K562 (cell line): ENCODE data around the gene HDAC1. TPM values are rescaled to one million over a fixed set of nuclear protein-coding genes. Genes with fewer than 3 reads are reported as not detected.

ENCODE experiments used
- ATAC-seq: fragments of 200-7000 bp; cut with Tn5 transposase; 3 replicates; pipeline ENCODE4 v1.9.1; 2020; ENCODE audit warnings: moderate library complexity
- BruUV-seq: library from RNA; stranded (reverse); fragments of 400-500 nt; replicated peaks from 2 replicates; lab custom pipeline; 2021; lab: Mats Ljungman, UMichigan
- CTCF ChIA-PET: fragments of 300-600 bp; formaldehyde crosslinking; extraction: SDS; loops from one replicate; lab custom pipeline; 2021; ENCODE audit warnings: low intra/inter-chr PET ratio; lab: Yijun Ruan, JAX
- POLR2A ChIA-PET: fragments of 300-600, 350-650 bp; sonication (Branson Sonifier 250); formaldehyde crosslinking; extraction: SDS; loops from one replicate; lab custom pipeline; 2021; ENCODE audit warnings: antibody characterized with exemption, inconsistent platforms; lab: Yijun Ruan, JAX
- DNase-seq, 4 experiments: peaks; one replicate each; pipeline versions ENCODE4 v3.0.0 to v3.0.0-alpha.2; 2011 to 2018; ENCODE audit warnings: low spot score in 3 of 4, mixed read lengths in 3 of 4; ENCODE audit errors: extremely low read depth in 1 of 4
- FAIRE-seq: peaks from 2 replicates; lab custom pipeline; 2011; peaks lifted over from hg19 to GRCh38; lab: Jason Lieb, UNC
- H2AFZ ChIP-seq: 2 replicates; pipeline ENCODE4 v1.6.0; 2011; ENCODE audit warnings: low read depth, low read length, control low read depth, inconsistent platforms
- H3K27ac ChIP-seq: fragments of 200-600 bp; 3 replicates; pipeline ENCODE4 v1.8.0; 2011; ENCODE audit warnings: low read depth, mild to moderate bottlenecking, control low read depth, inconsistent platforms, low read length, moderate library complexity, mixed read lengths; ENCODE audit errors: extremely low read depth
- H3K27me3 ChIP-seq, 2 experiments: fragments of 300-600 bp in 1 of 2; 2 replicates in 1 of 2; 3 replicates in 1 of 2; pipeline versions ENCODE4 v1.6.0 to v1.8.0; 2011; ENCODE audit warnings: inconsistent platforms in 2 of 2, low read length in 2 of 2, mild to moderate bottlenecking in 1 of 2, mixed read lengths in 1 of 2, moderate library complexity in 1 of 2; ENCODE audit not compliant: control insufficient read depth in 2 of 2, insufficient read depth in 2 of 2
- H3K36me3 ChIP-seq: fragments of 300-600 bp; 3 replicates; pipeline ENCODE4 v1.8.0; 2011; ENCODE audit warnings: mild to moderate bottlenecking, low read length, inconsistent platforms; ENCODE audit not compliant: control insufficient read depth, insufficient read depth
- H3K4me1 ChIP-seq, 2 experiments: fragments of 200-600 bp in 1 of 2; replicated peaks in 1 of 2; 2 replicates in 1 of 2; 3 replicates in 1 of 2; pipeline versions ENCODE4 v1.5.1 to v1.8.0; 2011; ENCODE audit warnings: inconsistent platforms in 2 of 2, low read length in 2 of 2, mild to moderate bottlenecking in 1 of 2, mixed read lengths in 1 of 2, moderate library complexity in 1 of 2; ENCODE audit not compliant: control insufficient read depth in 2 of 2, insufficient read depth in 2 of 2
- H3K4me2 ChIP-seq: 2 replicates; pipeline ENCODE4 v1.6.1; 2011; ENCODE audit warnings: low read length, control low read depth, inconsistent platforms, mixed read lengths; ENCODE audit not compliant: insufficient read depth
- H3K4me3 ChIP-seq: fragments of 200-600 bp; sonication (generic), shearing (Covaris generic); 2 replicates; pipeline ENCODE4 v1.5.1; 2016; ENCODE audit warnings: control low read depth, inconsistent platforms
- H3K79me2 ChIP-seq: fragments of 200-600 bp; 3 replicates; pipeline ENCODE4 v1.8.0; 2011; ENCODE audit warnings: low read length, inconsistent platforms; ENCODE audit not compliant: control insufficient read depth, insufficient read depth
- H3K9ac ChIP-seq, 2 experiments: 2 replicates each; pipeline versions ENCODE4 v1.6.0 to v1.6.1; 2011; ENCODE audit warnings: low read depth in 2 of 2, low read length in 2 of 2, control low read depth in 1 of 2, inconsistent platforms in 1 of 2, mild to moderate bottlenecking in 1 of 2, mixed read lengths in 1 of 2; ENCODE audit not compliant: insufficient read depth in 1 of 2
- H3K9me1 ChIP-seq: one replicate; pipeline ENCODE4 v1.6.0; 2011; ENCODE audit warnings: inconsistent platforms, mild to moderate bottlenecking, low read length, moderate library complexity; ENCODE audit not compliant: control insufficient read depth, insufficient read depth
- H3K9me3 ChIP-seq: replicated peaks from 2 replicates; pipeline ENCODE4 v1.5.1; 2011; ENCODE audit warnings: low read depth, low read length, inconsistent platforms; ENCODE audit not compliant: control insufficient read depth, insufficient read depth
- H4K20me1 ChIP-seq: replicated peaks from 2 replicates; pipeline ENCODE4 v1.6.1; 2011; ENCODE audit warnings: low read length, inconsistent platforms, mixed read lengths; ENCODE audit not compliant: control insufficient read depth, insufficient read depth
- ARNT ChIP-seq, 2 experiments: fragments of 450-650 bp; IDR thresholded peaks; 2 replicates each; pipeline ENCODE4 v1.6.1; 2016; ENCODE audit warnings: mild to moderate bottlenecking in 1 of 2
- CHD1 ChIP-seq: fragments of 200-600 bp; sonication (generic); IDR thresholded peaks from one replicate; pipeline ENCODE4 v1.6.1; 2012; ENCODE audit warnings: mild to moderate bottlenecking, moderate library complexity, low read length, inconsistent platforms
- CTBP1 ChIP-seq: fragments of 450-650 bp; IDR thresholded peaks from 2 replicates; pipeline ENCODE4 v1.6.1; 2016; ENCODE audit warnings: borderline replicate concordance
- FOSL1 ChIP-seq: fragments of 200-800 bp; sonication (Bioruptor generic); conservative IDR thresholded peaks from 2 replicates; pipeline ENCODE4 v1.6.1; 2016; ENCODE audit warnings: missing genetic modification characterization, missing compliant biosample characterization
- FOXJ2 ChIP-seq: fragments of 200-800 bp; sonication (Bioruptor generic); IDR thresholded peaks from 2 replicates; pipeline ENCODE4 v1.6.1; 2016; ENCODE audit warnings: missing genetic modification characterization, missing compliant biosample characterization
- GTF2F1 ChIP-seq: IDR thresholded peaks from 2 replicates; pipeline ENCODE4 v1.6.1; 2011; ENCODE audit warnings: low read depth, low read length, improper control_type of control experiment
- LARP7 ChIP-seq: fragments of 450-650 bp; IDR thresholded peaks from 2 replicates; pipeline ENCODE4 v1.6.1; 2016
- PCBP1 ChIP-seq: fragments of 200-400 bp; formaldehyde crosslinking; IDR thresholded peaks from 2 replicates; pipeline ENCODE4 v1.6.1; 2018; ENCODE audit warnings: mild to moderate bottlenecking, low read depth, low read length; ENCODE audit not compliant: poor library complexity, severe bottlenecking
- PCBP2 ChIP-seq: fragments of 200-400 bp; formaldehyde crosslinking; IDR thresholded peaks from 2 replicates; pipeline ENCODE4 v1.6.1; 2018; ENCODE audit warnings: low read length, low read depth, mild to moderate bottlenecking, moderate library complexity; ENCODE audit not compliant: poor library complexity, severe bottlenecking
- PRMT5 ChIP-seq: sonication (generic); formaldehyde crosslinking; IDR thresholded peaks from 2 replicates; pipeline ENCODE4 v1.5.0; 2020; ENCODE audit warnings: missing genetic modification reagents
- PRPF4 ChIP-seq: fragments of 200-400 bp; formaldehyde crosslinking; IDR thresholded peaks from one replicate; pipeline ENCODE4 v1.6.1; 2017; ENCODE audit warnings: low read length, low read depth, mild to moderate bottlenecking; ENCODE audit not compliant: insufficient read depth, poor library complexity, severe bottlenecking
- SAP30 ChIP-seq: fragments of 200-600 bp; sonication (generic); IDR thresholded peaks from 2 replicates; pipeline ENCODE4 v1.6.1; 2012; ENCODE audit warnings: borderline replicate concordance, low read depth, mild to moderate bottlenecking, moderate library complexity, low read length, control low read depth, inconsistent platforms; ENCODE audit not compliant: insufficient read depth, poor library complexity, severe bottlenecking
- SMARCC2 ChIP-seq: fragments of 450-650 bp; IDR thresholded peaks from 2 replicates; pipeline ENCODE4 v1.6.1; 2017; ENCODE audit warnings: antibody characterized with exemption, moderate library complexity, mild to moderate bottlenecking, low read depth
- STAG1 ChIP-seq: sonication (generic); formaldehyde crosslinking; IDR thresholded peaks from 2 replicates; pipeline ENCODE4 v1.5.0; 2020; ENCODE audit warnings: missing genetic modification reagents, borderline replicate concordance
- ZNF324 ChIP-seq: fragments of 250-450 bp; sonication (Bioruptor Pico); IDR thresholded peaks from 2 replicates; pipeline ENCODE4 v1.4.0; 2020; ENCODE audit warnings: mild to moderate bottlenecking
- WGBS: fragments of 100-300 bp; shearing (Covaris generic); methylation state at CpG from one replicate; pipeline ENCODE4 v1.1.6; 2016; ENCODE audit warnings: low coverage, mixed read lengths; ENCODE audit not compliant: insufficient coverage; ENCODE audit errors: missing lambda C conversion rate; 5-methylcytosine and 5-hydroxymethylcytosine counted together
- in situ Hi-C: fragments of 300-500 bp; cut with MboI; formaldehyde crosslinking; loops from 4 replicates; pipeline ENCODE4 v1.15.0; 2018; ENCODE audit warnings: inconsistent platforms, mixed read lengths
- intact Hi-C: fragments of 100-400 bp; cut with micrococcal nuclease; formaldehyde crosslinking; loops from 2 replicates; pipeline ENCODE4 v1.14.2; 2022
- polyA plus RNA-seq, 8 experiments: library from polyadenylated mRNA; depleted of rRNA in 4 of 8; stranded (reverse) in 5 of 8; unstranded in 3 of 8; fragments of >200 nt; fragmentation: Nextera tagmentation in 2 of 8; fragmentation: Illumina TruSeq in 1 of 8; extraction: Ambion mirVana in 2 of 8; extraction: Trizol in 1 of 8; gene quantifications; 2 replicates each; pipeline versions ENCODE4 v1.2.1 to v1.2.3, GENCODE V29; 2011 to 2014; ENCODE audit warnings: inconsistent platforms in 1 of 8, missing spikeins in 1 of 8
- total RNA-seq, 7 experiments: library from RNA; depleted of rRNA in 6 of 7; stranded (reverse); fragments of >200 nt in 6 of 7; fragmentation: Illumina TruSeq in 2 of 7; extraction: Trizol in 2 of 7; gene quantifications; 2 replicates each; pipeline versions ENCODE4 v1.2.1 to v1.2.3, GENCODE V29; 2011 to 2021; ENCODE audit warnings: low replicate concordance in 1 of 7
- TF ChIP-seq, protein P1 (sequence below): sonication (generic); formaldehyde crosslinking; IDR thresholded peaks from 2 replicates; pipeline ENCODE4 v1.5.0; 2020; ENCODE audit warnings: missing genetic modification reagents
- TF ChIP-seq, protein P2 (sequence below), 2 experiments: fragments of 450-650 bp in 1 of 2; sonication (generic) in 1 of 2; formaldehyde crosslinking in 1 of 2; IDR thresholded peaks in 1 of 2; conservative IDR thresholded peaks in 1 of 2; 2 replicates each; pipeline versions ENCODE4 v1.6.1 to v1.8.1; 2016 to 2023; ENCODE audit warnings: mild to moderate bottlenecking in 2 of 2, moderate library complexity in 2 of 2, inconsistent platforms in 1 of 2, missing genetic modification reagents in 1 of 2
- TF ChIP-seq, protein P3 (sequence below): sonication (generic); formaldehyde crosslinking; IDR thresholded peaks from 2 replicates; pipeline ENCODE4 v1.9.0; 2022; ENCODE audit warnings: mild to moderate bottlenecking, missing genetic modification reagents

Gene HDAC1
- total and polyA plus RNA-seq, 9 of the 15 experiments (the other 6 are each of a cell fraction or from before 2014, with no cell fraction given), result 169 to 384 (median 193) TPM

DNA sequence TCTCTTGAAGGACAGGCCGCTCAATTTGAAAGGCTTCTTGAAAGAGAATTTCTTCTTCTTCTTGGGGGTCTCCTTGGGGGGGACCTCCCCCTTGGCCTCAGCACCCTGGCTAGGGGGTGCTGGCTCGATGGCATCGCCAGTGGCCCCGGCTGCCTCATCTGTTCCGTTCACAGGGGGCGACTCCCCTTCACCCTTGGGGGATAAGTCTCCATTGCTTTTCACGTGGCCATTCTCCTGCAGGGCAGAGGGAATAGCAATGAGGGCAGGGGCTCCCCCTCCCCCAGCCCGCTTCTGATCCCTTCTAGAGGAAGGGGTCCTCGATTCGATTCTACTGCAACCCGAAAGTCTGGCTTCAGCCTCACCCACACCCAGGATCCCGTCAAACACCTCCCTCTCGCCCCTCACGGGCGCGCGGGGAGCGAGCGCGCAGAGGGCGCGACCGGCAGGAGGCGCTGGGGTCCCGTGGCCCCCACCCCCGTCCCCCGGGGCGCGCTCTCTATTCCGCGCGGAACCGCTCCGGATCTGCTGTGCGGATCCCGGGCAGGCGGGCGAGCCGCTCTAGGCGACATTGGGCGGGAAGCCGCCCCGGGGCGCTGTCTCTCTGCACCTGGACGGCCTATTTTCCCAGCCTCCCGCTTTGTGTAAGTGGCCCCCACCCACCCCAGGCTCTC, 43.1 kb downstream of the HDAC1 start (continued):
- TF ChIP-seq, protein P1, sequence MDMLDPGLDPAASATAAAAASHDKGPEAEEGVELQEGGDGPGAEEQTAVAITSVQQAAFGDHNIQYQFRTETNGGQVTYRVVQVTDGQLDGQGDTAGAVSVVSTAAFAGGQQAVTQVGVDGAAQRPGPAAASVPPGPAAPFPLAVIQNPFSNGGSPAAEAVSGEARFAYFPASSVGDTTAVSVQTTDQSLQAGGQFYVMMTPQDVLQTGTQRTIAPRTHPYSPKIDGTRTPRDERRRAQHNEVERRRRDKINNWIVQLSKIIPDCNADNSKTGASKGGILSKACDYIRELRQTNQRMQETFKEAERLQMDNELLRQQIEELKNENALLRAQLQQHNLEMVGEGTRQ (CRISPR knock-in tag), result no peak
- no peak for TF ChIP-seq GTF2F1
- TF ChIP-seq SMARCC2, result no peak

DNA sequence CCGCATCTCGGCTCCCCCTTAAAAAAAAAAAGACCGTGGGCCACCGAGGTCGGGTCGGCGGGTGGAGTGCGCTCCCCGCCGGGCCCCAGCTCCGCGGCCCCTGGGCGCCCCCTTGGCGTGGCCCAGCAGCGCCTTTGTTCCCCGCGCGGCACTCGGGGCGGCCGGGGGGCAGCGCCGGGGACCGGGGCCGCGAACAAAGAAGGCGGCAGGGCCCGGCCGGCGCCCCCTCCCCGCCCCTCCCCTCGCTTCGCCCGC, 43.6 kb downstream of the HDAC1 start:
- H3K9me1 ChIP-seq, result peaks cover 6% of the 10 kb centered on the region
- H3K79me2 ChIP-seq, result peaks cover 27% of the 10 kb centered on the region
- H3K9me3 ChIP-seq, result no peaks in the 10 kb centered on the region
- DNase-seq (peak in 1 of 4 experiments; percentile 88), FAIRE-seq (no peak), ATAC-seq (peak; percentile 11)
- ChIA-PET POLR2A (interaction anchor here (0.6 to 5.9 kb wide), 27 partner anchors 12 to 516 kb away, joined by 3 to 59 read pairs (median 4); partner anchors contain the start of genes BSDC1, HDAC1, IQCC and TMEM39B), CTCF (interaction anchor here (0.6 kb wide), 1 partner anchor 69 kb away, joined by 4 read pairs; no protein-coding TSS in a partner anchor)
- H3K9ac ChIP-seq, result peak overlapping the region; percentile 81 to 97
- H3K27ac ChIP-seq, result peak overlapping the region; percentile 88
- peaks cover 17% of the 10 kb centered on the region; the same call in 1 of the 2 replicates for H4K20me1 ChIP-seq
- in situ Hi-C loops (no loop called here), intact Hi-C loops (loop anchor here (1.0 to 5.0 kb wide), 2 partner anchors 57 to 79 kb away; partner anchors contain the start of gene BSDC1)
- WGBS, result 0% methylated on average over 11 of the region's 34 CpGs
- peak overlapping the region; percentile 85; the same call in 1 of the 2 replicates for H3K4me2 ChIP-seq
- H3K36me3 ChIP-seq, result peaks cover 45% of the 10 kb centered on the region
- BruUV-seq, result no TSS peak
- H3K4me3 ChIP-seq, result peak overlapping the region; percentile 89
- H3K4me1 ChIP-seq, result peaks cover 25 to 50% of the 10 kb centered on the region in 2 experiments
- H2AFZ ChIP-seq, result peak overlapping the region; percentile 12; the same call in 1 of the 2 replicates
- no peaks in the 10 kb centered on the region for H3K27me3 ChIP-seq
- TF ChIP-seq STAG1 (CRISPR knock-in tag), result no peak
- TF ChIP-seq GTF2F1, result no peak
- TF ChIP-seq FOSL1 (tag), result peak; percentile 38; the same call in 1 of the 2 replicates
- no peak for TF ChIP-seq ZNF324 (CRISPR knock-in tag)
- TF ChIP-seq, protein P2, sequence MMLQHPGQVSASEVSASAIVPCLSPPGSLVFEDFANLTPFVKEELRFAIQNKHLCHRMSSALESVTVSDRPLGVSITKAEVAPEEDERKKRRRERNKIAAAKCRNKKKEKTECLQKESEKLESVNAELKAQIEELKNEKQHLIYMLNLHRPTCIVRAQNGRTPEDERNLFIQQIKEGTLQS (IDR thresholded peaks at IDR 0.05), result no peak
- TF ChIP-seq, protein P2 (CRISPR knock-in tag; conservative IDR thresholded peaks at IDR 0.05), result no peak
- TF ChIP-seq PRMT5, result no peak
- no peak for TF ChIP-seq LARP7
- peak; percentile 10 for TF ChIP-seq CHD1
- TF ChIP-seq, protein P3, sequence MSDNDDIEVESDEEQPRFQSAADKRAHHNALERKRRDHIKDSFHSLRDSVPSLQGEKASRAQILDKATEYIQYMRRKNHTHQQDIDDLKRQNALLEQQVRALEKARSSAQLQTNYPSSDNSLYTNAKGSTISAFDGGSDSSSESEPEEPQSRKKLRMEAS, result no peak
- TF ChIP-seq SAP30, result peak; percentile 23
- no peak for TF ChIP-seq ARNT (IDR thresholded peaks at IDR 0.05)
- peak; percentile 11 for TF ChIP-seq PCBP2
- peak; percentile 2 for TF ChIP-seq PRPF4
- no peak for TF ChIP-seq CTBP1
- TF ChIP-seq FOXJ2 (tag), result no peak
- TF ChIP-seq PCBP1, result no peak
